ENCODE measurements around the gene IMPG1.
"Not testable (repeated sequence)": the region's sequence is repeated elsewhere in the genome, so short reads cannot be mapped to it uniquely, and the experiment has no call there.

Gene IMPG1

DNA sequence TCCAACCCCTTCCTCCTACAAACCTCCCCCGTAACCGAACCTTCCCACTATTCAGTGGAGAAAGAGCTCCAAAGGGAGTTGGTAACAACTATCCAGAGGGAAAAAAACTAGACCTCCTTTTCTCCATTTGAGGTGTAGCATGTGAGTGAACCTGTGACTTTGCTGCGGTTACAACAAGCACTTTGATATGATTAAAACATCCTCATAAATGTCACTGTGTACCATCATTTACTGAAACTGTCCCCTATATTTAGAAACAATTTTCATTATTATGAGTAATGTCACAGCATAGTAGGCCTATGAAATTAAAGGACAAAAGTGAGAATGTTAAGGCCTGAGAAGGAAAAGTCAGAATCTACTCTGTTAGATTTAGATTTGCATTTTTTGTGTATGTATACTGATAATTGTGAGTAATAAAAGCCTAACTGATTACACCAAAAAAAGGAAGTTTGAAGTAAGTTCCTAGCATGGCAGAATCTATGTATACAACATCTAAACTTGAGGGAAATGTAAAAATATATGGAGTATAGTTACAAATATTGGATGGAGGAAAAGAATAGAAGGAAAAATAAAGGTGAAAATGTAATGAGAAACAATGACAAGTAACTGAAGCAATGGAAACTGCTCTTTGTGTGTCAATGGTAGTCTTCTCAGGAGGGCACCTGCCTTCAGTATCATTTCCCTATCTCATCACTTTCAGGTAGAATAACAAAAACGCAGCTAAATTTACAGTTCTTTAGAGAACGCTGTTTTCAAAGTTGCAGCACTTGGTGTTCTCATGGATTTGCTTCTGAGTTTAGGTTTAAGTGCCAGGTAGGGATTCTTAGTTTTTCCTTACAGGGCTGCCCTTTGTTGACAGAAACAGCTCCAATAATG, 145.9 kb downstream of the IMPG1 start:
- H3K36me3 ChIP-seq (ENCODE audit: control insufficient read depth, low read depth, low read length), result no peaks in the 10 kb centered on the region
- H3K9ac ChIP-seq (ENCODE audit: low read length), result no peak overlapping the region
- no peaks in the 10 kb centered on the region for H3K4me1 ChIP-seq (ENCODE audit: control insufficient read depth, low read depth, low read length)
- no peaks in the 10 kb centered on the region for H3K9me3 ChIP-seq (ENCODE audit: control insufficient read depth, low read depth, low read length)
- H3K27me3 ChIP-seq (ENCODE audit: control insufficient read depth, insufficient read depth, low read length), result no peaks in the 10 kb centered on the region
- H3K4me3 ChIP-seq (ENCODE audit: low read length), result no peak overlapping the region
- H3K27ac ChIP-seq (ENCODE audit: low read length), result no peak overlapping the region

DNA sequence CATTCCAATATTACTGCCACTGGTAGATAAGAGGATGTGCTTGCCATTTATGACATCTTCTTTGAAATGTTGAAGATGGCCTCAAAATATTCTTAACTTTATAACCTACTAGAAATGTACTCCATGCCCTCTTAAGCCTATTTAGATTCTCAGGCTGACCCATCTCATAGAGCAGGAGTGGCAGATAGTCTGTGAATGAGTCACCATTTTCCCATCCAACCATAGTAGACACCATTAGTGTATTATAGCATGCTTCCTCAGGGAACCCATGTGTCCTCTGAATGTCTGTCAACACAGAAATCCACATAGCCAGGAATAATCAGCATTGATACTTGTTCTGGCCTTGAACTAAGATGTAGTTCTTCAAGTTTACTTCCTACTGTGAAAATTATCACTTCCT, 150.2 kb downstream of the IMPG1 start:
- no peak overlapping the region for H3K4me3 ChIP-seq (ENCODE audit: low read length)
- H3K36me3 ChIP-seq (ENCODE audit: control insufficient read depth, low read depth, low read length), result no peaks in the 10 kb centered on the region
- no peak overlapping the region for H3K27ac ChIP-seq (ENCODE audit: low read length)

DNA sequence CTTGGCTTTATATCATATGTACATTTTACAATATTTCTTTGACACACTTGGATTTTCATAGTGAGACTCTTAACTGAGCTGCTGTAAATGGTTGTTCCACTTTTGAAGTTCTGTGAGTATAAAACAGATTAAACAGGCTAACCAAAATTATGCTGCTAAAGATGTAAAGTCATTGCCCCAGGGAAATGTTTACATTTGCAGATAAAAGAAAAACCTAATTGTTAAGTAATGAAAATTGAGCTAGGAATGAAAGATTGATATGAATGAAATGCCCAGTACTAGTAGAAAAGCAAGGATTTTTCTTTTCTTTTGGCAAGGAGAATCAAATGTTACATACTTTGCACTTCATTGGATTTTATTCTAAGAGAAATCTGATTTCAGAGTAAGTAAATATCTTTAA, 159.4 kb downstream of the IMPG1 start:
- H3K9ac ChIP-seq (ENCODE audit: low read length), result no peak overlapping the region

More for the DNA sequence above, 150.2 kb downstream of the IMPG1 start:
- Histone ChIP-seq H3K9me3 (ENCODE audit: control insufficient read depth, low read depth, low read length) (no peaks in the 10 kb centered on the region), H3K4me1 (ENCODE audit: control insufficient read depth, low read depth, low read length) (peaks cover 4% of the 10 kb centered on the region), H3K27me3 (ENCODE audit: control insufficient read depth, insufficient read depth, low read length) (no peaks in the 10 kb centered on the region), H3K9ac (ENCODE audit: low read length) (no peak overlapping the region)

DNA sequence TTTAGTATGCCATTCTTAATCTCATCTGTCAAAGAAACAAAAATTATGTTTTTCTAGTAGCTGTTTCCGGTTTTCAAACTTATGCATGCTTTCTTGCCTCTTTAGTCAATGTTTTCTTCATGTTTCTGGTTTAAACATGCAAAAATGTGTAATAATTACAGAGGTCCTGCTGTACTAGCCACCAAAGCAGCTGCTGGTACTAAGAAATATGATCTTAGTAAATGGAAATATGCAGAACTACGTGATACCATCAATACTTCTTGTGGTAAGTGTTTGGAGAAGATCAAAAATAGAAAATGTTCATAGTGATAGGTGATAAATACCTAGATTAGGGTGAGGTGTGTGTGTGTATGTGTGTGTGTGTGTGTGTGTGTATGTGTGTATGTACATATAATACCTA, 165.0 kb downstream of the IMPG1 start:
- no peaks in the 10 kb centered on the region for H3K36me3 ChIP-seq (ENCODE audit: control insufficient read depth, low read depth, low read length)
- H3K4me1 ChIP-seq (ENCODE audit: control insufficient read depth, low read depth, low read length), result no peaks in the 10 kb centered on the region
- no peak overlapping the region for H3K9ac ChIP-seq (ENCODE audit: low read length)
- no peak overlapping the region for H3K4me3 ChIP-seq (ENCODE audit: low read length)
- no peaks in the 10 kb centered on the region for H3K9me3 ChIP-seq (ENCODE audit: control insufficient read depth, low read depth, low read length)
- H3K27ac ChIP-seq (ENCODE audit: low read length), result no peak overlapping the region
- no peaks in the 10 kb centered on the region for H3K27me3 ChIP-seq (ENCODE audit: control insufficient read depth, insufficient read depth, low read length)

More for the DNA sequence above, 159.4 kb downstream of the IMPG1 start:
- Histone ChIP-seq H3K27me3 (ENCODE audit: control insufficient read depth, insufficient read depth, low read length) (no peaks in the 10 kb centered on the region), H3K9me3 (ENCODE audit: control insufficient read depth, low read depth, low read length) (no peaks in the 10 kb centered on the region), H3K36me3 (ENCODE audit: control insufficient read depth, low read depth, low read length) (no peaks in the 10 kb centered on the region), H3K4me1 (ENCODE audit: control insufficient read depth, low read depth, low read length) (peaks cover 5% of the 10 kb centered on the region), H3K4me3 (ENCODE audit: low read length) (no peak overlapping the region), H3K27ac (ENCODE audit: low read length) (no peak overlapping the region)

DNA sequence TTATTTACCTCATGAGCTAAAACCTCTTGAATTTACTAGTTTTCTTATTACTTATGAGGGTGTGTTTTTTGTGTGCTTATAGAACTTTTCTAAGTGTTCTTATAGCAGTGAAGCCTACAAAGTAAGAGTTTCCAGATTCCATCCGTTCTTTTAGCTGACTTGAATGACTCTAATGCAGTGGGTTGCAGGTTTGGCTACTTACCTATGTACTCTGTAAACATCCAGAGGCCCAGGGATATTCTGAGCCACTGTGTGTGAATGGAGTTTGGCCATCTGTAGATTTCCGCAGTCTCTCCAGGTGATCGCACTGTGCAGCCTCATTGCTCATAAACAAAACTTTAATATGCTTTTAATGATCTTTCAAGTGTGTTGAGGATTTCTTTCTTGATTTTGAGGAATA, 165.6 kb downstream of the IMPG1 start:
- Histone ChIP-seq H3K27ac (ENCODE audit: low read length) (no peak overlapping the region), H3K4me3 (ENCODE audit: low read length) (no peak overlapping the region), H3K36me3 (ENCODE audit: control insufficient read depth, low read depth, low read length) (no peaks in the 10 kb centered on the region), H3K9me3 (ENCODE audit: control insufficient read depth, low read depth, low read length) (no peaks in the 10 kb centered on the region), H3K4me1 (ENCODE audit: control insufficient read depth, low read depth, low read length) (no peaks in the 10 kb centered on the region), H3K9ac (ENCODE audit: low read length) (no peak overlapping the region), H3K27me3 (ENCODE audit: control insufficient read depth, insufficient read depth, low read length) (no peaks in the 10 kb centered on the region)

DNA sequence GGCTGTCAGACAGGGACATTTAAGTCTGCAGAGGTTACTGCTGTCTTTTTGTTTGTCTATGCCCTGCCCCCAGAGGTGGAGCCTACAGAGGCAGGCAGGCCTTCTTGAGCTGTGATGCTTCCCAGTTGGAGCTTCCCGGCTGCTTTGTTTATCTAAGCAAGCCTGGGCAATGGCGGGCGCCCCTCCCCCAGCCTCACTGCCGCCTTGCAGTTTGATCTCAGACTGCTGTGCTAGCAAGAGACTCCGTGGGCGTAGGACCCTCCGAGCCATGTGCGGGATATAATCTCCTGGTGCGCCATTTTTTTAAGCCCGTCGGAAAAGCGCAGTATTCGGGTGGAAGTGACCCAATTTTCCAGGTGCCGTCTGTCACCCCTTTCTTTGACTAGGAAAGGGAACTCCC, 167.3 kb downstream of the IMPG1 start:
- not testable (repeated sequence) for H3K9ac ChIP-seq (ENCODE audit: low read length); H3K4me3 ChIP-seq (ENCODE audit: low read length); H3K36me3 ChIP-seq (ENCODE audit: control insufficient read depth, low read depth, low read length); H3K27me3 ChIP-seq (ENCODE audit: control insufficient read depth, insufficient read depth, low read length); H3K4me1 ChIP-seq (ENCODE audit: control insufficient read depth, low read depth, low read length); H3K9me3 ChIP-seq (ENCODE audit: control insufficient read depth, low read depth, low read length); H3K27ac ChIP-seq (ENCODE audit: low read length)

DNA sequence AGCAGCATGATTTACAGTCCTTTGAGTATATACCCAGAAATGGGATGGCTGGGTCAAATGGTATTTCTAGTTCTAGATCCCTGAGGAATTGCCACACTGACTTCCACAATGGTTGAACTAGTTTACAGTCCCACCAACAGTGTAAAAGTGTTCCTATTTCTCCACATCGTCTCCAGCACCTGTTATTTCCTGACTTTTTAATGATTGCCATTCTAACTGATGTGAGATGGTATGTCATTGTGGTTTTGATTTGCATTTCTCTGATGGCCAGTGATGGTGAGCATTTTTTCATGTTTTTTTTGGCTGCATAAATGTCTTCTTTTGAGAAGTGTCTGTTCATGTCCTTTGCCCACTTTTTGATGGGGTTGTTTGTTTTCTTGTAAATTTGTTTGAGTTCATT, 172.2 kb downstream of the IMPG1 start:
- H3K4me3 ChIP-seq (ENCODE audit: low read length); H3K36me3 ChIP-seq (ENCODE audit: control insufficient read depth, low read depth, low read length); H3K9me3 ChIP-seq (ENCODE audit: control insufficient read depth, low read depth, low read length); H3K4me1 ChIP-seq (ENCODE audit: control insufficient read depth, low read depth, low read length); H3K27ac ChIP-seq (ENCODE audit: low read length); H3K9ac ChIP-seq (ENCODE audit: low read length); H3K27me3 ChIP-seq (ENCODE audit: control insufficient read depth, insufficient read depth, low read length): not testable (repeated sequence)

DNA sequence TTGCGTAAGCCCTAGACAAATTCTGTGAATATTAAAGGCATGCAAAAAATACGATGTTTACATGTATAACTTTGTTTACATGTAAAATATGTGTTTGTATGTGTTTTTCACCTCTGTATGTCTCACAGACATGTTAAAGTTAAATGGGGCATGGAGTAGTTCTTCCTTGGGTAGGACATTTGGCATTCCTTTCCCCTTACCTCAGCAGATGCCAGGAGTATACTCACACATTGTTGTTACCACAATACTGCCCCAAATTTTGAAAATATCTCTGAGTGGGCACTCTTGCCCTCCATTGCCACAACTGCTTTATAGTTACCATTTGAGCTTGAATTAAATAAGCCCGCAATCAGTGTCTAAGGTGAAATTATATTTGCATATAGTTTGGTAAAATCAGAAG, 175.9 kb downstream of the IMPG1 start:
- no peak overlapping the region for H3K27ac ChIP-seq (ENCODE audit: low read length)
- H3K27me3 ChIP-seq (ENCODE audit: control insufficient read depth, insufficient read depth, low read length), result no peaks in the 10 kb centered on the region

DNA sequence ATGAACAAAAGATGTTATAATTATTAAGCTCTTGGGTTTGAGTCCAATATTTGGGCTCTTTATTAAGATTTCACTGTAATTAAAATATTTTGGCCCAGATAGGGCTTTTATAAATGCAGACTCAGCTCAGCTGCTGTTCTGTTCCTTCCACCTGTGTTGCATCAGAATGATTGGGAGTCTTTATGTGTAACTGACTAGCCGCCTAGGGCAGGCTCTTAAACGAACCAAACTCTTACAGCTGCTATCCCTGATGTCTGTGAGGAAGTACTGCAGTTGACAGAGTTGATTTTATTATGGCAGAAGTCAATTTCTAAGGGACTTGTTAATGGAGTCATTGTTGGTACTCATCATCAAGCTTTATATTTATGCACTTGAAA, 178.7 kb downstream of the IMPG1 start:
- Histone ChIP-seq H3K27me3 (ENCODE audit: control insufficient read depth, insufficient read depth, low read length) (no peaks in the 10 kb centered on the region), H3K27ac (ENCODE audit: low read length) (no peak overlapping the region)

More for the DNA sequence above, 175.9 kb downstream of the IMPG1 start:
- Histone ChIP-seq H3K9me3 (ENCODE audit: control insufficient read depth, low read depth, low read length) (no peaks in the 10 kb centered on the region), H3K9ac (ENCODE audit: low read length) (no peak overlapping the region), H3K4me1 (ENCODE audit: control insufficient read depth, low read depth, low read length) (no peaks in the 10 kb centered on the region), H3K36me3 (ENCODE audit: control insufficient read depth, low read depth, low read length) (no peaks in the 10 kb centered on the region), H3K4me3 (ENCODE audit: low read length) (no peak overlapping the region)

DNA sequence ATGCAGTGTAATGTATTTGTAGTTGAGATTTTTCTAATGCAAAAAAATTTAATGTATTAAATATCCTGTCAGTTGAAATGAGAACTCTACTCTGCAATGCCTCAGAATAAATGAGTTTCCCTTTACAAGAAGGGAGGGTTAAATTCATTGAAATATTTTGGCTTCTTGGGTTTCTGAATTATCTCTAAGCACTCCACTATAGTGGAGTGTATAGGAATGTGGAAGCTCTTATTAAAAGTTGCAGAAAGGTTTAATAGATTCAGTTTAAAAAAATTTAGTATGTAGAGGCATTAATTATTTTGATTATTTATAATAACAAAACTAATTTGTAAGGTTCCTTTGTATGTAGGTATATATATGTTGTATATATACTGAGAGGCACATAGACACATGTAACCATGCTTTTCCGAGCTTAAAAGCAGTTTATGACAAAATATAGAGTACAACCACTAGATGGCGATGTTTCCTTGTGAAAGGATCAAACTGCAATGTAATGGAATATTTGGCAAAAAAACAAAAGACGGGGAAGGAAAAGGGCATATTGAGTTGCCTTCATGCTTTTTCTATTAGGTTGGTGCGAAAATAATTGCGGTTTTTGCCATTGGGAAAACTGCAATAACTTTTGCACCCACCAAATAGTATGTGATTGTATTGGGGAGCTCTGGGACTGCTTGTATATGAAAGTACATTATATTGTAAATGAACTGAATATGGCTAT, 179.2 kb downstream of the IMPG1 start:
- Histone ChIP-seq H3K9me3 (ENCODE audit: control insufficient read depth, low read depth, low read length) (no peaks in the 10 kb centered on the region), H3K36me3 (ENCODE audit: control insufficient read depth, low read depth, low read length) (no peaks in the 10 kb centered on the region), H3K9ac (ENCODE audit: low read length) (no peak overlapping the region), H3K4me1 (ENCODE audit: control insufficient read depth, low read depth, low read length) (no peaks in the 10 kb centered on the region), H3K27me3 (ENCODE audit: control insufficient read depth, insufficient read depth, low read length) (no peaks in the 10 kb centered on the region), H3K4me3 (ENCODE audit: low read length) (no peak overlapping the region), H3K27ac (ENCODE audit: low read length) (no peak overlapping the region)

More for the DNA sequence above, 178.7 kb downstream of the IMPG1 start:
- Histone ChIP-seq H3K4me1 (ENCODE audit: control insufficient read depth, low read depth, low read length) (no peaks in the 10 kb centered on the region), H3K36me3 (ENCODE audit: control insufficient read depth, low read depth, low read length) (no peaks in the 10 kb centered on the region), H3K9ac (ENCODE audit: low read length) (no peak overlapping the region), H3K4me3 (ENCODE audit: low read length) (no peak overlapping the region), H3K9me3 (ENCODE audit: control insufficient read depth, low read depth, low read length) (no peaks in the 10 kb centered on the region)

DNA sequence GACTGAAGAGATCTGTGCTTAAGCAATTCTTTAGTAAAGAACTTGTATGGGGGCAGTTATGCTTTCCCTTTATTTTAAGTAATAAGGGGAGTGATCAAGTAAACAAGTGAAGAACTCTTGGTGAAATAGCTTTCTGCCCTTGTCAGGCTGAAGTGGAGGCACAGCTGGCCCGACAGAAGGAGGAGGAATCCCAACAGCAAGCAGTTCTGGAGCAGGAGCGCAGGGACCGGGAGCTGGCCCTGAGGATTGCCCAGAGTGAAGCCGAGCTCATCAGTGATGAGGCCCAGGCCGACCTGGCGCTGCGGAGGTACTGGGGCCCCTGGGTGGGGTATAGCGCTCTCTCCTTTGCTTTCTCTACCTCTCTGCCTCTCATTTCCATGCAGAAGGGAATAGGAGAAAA, 180.1 kb downstream of the IMPG1 start:
- Histone ChIP-seq H3K9me3 (ENCODE audit: control insufficient read depth, low read depth, low read length) (no peaks in the 10 kb centered on the region), H3K27me3 (ENCODE audit: control insufficient read depth, insufficient read depth, low read length) (no peaks in the 10 kb centered on the region), H3K4me3 (ENCODE audit: low read length) (no peak overlapping the region), H3K9ac (ENCODE audit: low read length) (no peak overlapping the region), H3K4me1 (ENCODE audit: control insufficient read depth, low read depth, low read length) (no peaks in the 10 kb centered on the region), H3K36me3 (ENCODE audit: control insufficient read depth, low read depth, low read length) (no peaks in the 10 kb centered on the region), H3K27ac (ENCODE audit: low read length) (no peak overlapping the region)

DNA sequence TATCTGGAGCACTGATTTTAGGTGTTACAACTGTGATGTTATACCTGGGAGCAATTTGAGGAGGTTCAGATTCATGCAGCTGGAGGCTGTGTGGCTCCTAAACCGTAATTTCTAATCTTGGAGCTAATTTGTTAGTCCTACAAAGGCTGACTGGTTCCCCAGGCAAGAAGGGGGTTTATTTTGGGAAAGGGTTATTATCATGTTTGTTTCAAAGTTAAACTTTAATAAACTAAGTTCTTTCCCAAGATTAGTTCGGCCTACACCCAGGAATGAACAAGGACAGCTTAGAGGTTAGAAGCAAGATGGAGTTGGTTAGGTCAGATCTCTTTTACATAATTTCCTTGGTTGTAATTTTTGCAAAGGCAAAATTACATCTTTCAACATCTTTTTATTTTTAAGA, 187.6 kb downstream of the IMPG1 start:
- no peak overlapping the region for H3K27ac ChIP-seq (ENCODE audit: low read length)
- no peaks in the 10 kb centered on the region for H3K9me3 ChIP-seq (ENCODE audit: control insufficient read depth, low read depth, low read length)
- no peaks in the 10 kb centered on the region for H3K36me3 ChIP-seq (ENCODE audit: control insufficient read depth, low read depth, low read length)
- no peak overlapping the region for H3K4me3 ChIP-seq (ENCODE audit: low read length)
- no peaks in the 10 kb centered on the region for H3K4me1 ChIP-seq (ENCODE audit: control insufficient read depth, low read depth, low read length)
- no peaks in the 10 kb centered on the region for H3K27me3 ChIP-seq (ENCODE audit: control insufficient read depth, insufficient read depth, low read length)
- no peak overlapping the region for H3K9ac ChIP-seq (ENCODE audit: low read length)

Measured in iPS-18a (cell line).